HPDE6-E6E7 (cell line): Measurements from ENCODE around the gene TMEM11.

Experiments
- DNase-seq: peaks from one replicate; pipeline ENCODE4 v3.0.0; 2011; ENCODE audit warnings: missing footprints; ENCODE audit errors: extremely low spot score

The TMEM11 gene

DNA sequence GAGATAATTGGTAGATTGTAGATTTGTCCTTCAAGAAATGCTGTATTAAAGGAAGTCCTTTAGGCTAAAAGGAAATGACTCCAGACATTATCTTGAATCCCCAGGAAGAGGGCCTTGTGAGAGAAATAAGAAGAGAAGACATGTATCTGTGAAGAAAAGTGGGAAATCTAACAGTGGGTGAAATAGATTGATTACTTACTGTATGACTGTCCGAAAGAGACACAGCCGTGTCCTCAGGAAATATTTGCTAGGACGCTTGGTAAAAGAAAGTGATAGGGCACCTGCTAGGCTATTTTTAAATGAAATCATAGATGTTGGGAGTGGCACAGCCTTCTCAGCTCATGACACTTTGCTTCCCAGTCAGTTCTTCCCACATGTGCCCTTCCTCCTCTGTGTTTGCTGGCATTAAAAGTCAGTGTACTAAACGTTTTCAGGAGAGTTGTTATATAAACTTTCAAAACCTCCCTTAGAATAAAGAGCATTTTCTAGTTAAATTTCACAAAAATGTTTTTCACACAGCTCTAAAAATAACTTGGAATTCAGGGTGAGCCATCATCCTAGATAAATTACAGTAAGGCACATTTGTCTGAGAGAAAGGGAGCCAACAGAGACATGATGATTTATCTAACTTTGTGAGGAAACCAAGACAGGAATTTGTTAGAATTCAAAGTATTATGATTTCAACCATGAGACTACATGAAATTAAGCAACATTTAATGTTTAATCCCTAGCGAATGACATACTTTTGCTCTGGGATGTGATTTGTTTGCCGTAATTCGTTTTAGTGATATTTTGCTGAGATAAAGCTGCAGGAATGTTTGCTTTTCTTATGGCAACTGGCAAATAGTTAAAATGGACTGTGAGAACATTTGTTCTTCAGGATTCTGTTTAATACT lies 52.2 kb downstream of the TMEM11 start:
- DNase-seq = no peak

DNA sequence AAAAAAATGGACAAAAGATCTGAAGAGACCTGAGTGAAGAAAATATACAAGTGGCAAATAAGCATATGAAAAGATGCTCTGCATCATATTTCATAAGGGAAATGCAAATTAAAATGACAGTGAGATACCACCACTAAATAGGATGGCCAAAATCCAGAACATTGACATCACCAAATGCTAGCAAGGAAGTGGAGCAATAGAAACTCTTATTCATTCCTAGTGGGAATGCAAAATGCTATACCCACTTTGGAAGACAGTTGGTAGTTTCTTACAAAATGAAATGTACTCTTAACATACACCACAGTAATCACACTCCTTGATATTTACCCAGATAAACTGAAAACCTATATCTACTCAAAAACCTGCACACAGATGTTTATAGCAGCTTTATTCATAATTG lies 53.6 kb downstream of the TMEM11 start:
- DNase-seq = no peak

DNA sequence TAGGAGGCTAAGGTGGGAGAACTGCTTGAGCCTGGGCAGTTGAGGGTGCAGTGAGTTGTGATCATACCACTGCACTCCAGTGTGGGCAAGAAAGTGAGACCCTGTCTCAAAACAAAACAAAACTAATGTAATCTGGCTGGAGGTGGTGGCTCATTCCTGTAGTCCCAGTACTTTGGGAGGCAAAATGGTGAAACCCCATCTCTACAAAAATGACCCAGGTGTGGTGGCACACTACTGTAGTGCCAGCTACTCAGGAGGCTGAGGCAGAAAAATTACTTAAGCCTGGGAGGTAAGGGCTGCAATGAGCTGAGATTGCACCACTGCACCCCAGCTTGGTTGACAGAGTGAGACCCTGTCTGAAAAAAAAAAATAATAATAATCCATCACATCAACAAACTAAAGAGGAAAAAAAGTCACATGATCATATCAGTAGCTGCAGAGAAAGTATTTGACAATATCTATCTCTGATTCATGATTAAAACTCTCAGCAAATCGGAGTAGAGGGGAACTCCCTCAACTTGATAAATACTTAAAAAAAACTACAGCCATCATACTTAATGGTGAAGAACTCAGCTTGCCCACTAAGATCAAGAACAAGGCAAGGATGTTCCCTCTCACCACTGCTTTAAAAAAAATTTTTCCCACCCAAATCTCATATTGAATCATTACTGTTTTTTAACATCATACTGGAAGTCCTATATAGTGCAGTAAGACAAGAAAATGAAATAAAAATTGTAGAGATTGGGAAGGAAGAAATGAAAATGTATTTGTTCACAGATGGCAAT lies 56.2 kb downstream of the TMEM11 start:
- DNase-seq = no peak

DNA sequence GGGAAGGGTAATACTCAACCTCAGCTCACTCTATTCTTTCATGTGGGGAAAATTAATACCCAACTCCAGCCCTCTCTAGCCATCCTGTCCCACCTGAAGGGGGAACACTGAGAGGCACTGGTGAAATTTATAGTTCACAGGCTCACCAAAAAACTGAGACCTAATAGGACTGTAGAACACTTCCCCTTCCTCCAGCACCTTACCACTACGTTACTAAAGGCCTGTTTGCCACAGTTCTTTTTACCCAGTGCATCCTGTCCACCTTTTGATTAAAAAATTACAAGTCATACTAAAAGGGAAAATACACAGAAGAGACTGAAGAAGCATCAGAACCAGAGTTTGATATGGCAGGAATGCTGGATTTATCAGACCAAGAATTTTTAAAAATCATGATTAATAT lies 61.2 kb downstream of the TMEM11 start:
- no peak for DNase-seq

DNA sequence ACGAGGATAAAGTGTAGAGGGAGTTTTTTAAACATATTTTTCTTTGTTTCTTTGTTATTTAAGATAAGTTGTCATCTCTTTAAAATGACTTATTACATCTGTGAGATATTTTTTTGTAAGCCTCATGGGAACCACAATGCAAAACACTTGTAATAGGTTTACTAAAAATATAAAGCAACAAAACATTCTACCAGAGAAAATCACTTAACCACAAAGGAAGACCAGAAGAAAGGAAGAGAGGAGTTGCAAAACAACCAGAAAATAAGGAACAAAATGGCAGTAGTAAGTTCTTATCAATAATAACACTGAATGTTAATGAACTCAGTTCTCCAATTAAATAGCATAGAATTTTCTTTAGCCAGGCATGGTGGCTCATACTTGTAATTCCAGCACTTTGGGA lies 64.3 kb downstream of the TMEM11 start:
- no peak for DNase-seq
